Thyroid gland (tissue), 4 donors: ENCODE measurements around the gene RPL3.

ENCODE experiments used
- POLR2A ChIP-seq, 2 donors: fragments of 450-650 bp; IDR thresholded peaks; one replicate each; pipeline ENCODE4 v1.6.1; 2017; ENCODE audit warnings: antibody characterized with exemption in 2 of 2, mild to moderate bottlenecking in 2 of 2, moderate library complexity in 1 of 2
- TF ChIP-seq, protein P1 (sequence below), 6 experiments: fragments of 200-600 bp in 3 of 6; fragments of 450-650 bp in 3 of 6; sonication (generic) in 3 of 6; IDR thresholded peaks; one replicate each; pipeline ENCODE4 v1.5.1; 2016 to 2019; ENCODE audit warnings: antibody characterized with exemption in 6 of 6, mild to moderate bottlenecking in 2 of 6, inconsistent platforms in 1 of 6, moderate library complexity in 1 of 6

DNA sequence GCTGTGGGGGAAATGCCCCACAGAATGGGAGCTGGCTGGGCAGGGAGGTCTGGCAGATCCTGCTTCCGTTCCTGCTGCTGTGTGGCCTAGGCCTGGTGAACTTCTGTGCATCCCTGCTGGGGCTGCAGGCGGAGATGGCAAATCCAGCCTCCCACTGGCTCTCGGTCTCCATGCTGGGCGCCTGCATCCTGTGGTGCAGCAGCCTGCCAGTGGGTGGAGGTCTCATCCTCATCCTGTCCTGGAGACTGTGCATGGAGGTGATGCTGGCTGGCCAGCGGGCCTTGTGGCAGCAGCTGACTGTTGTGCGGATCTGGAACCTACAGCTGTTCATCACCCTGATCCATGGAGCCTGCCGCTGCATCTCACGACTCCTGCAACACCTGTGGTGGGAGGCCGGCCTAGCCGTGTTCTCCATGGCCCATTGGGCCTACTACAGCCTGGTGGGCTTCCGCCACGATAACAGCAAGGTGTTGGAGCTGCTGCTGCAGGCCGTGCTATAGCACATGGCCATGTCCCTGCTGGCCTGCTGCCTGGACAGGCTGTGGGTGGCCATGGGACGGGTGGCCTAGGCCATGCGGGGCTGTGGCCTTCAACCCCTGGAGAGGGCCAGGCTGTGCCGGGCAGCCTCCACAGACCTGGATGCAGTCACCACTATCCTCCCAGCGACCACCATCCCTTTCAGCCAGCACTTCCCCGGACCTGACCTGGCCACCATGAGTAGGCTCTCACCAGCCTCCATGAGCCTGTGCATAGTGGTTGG, 8.8 kb upstream of the RPL3 start:
- no peak for TF ChIP-seq POLR2A (IDR thresholded peaks at IDR 0.05)
- TF ChIP-seq, protein P1, sequence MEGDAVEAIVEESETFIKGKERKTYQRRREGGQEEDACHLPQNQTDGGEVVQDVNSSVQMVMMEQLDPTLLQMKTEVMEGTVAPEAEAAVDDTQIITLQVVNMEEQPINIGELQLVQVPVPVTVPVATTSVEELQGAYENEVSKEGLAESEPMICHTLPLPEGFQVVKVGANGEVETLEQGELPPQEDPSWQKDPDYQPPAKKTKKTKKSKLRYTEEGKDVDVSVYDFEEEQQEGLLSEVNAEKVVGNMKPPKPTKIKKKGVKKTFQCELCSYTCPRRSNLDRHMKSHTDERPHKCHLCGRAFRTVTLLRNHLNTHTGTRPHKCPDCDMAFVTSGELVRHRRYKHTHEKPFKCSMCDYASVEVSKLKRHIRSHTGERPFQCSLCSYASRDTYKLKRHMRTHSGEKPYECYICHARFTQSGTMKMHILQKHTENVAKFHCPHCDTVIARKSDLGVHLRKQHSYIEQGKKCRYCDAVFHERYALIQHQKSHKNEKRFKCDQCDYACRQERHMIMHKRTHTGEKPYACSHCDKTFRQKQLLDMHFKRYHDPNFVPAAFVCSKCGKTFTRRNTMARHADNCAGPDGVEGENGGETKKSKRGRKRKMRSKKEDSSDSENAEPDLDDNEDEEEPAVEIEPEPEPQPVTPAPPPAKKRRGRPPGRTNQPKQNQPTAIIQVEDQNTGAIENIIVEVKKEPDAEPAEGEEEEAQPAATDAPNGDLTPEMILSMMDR (IDR thresholded peaks at IDR 0.05) = no peak
